Hepatocyte (in vitro differentiated cells): ENCODE measurements around the gene PPP2R3A.

Experiments
- EZH2 ChIP-seq: fragments of 200-600 bp; sonication (generic); IDR thresholded peaks from 2 replicates; pipeline ENCODE4 v1.6.1; 2016; ENCODE audit warnings: antibody characterized with exemption, mild to moderate bottlenecking, borderline replicate concordance
- EZH2phosphoT487 ChIP-seq: fragments of 200-600 bp; sonication (generic); IDR thresholded peaks from one replicate; pipeline ENCODE4 v1.6.1; 2018; ENCODE audit warnings: antibody characterized with exemption, mild to moderate bottlenecking, low read depth, moderate library complexity; ENCODE audit not compliant: unreplicated experiment, severe bottlenecking
- TF ChIP-seq, protein P1 (sequence below): fragments of 200-600 bp; sonication (generic); IDR thresholded peaks from 2 replicates; pipeline ENCODE4 v1.5.1; 2016; ENCODE audit warnings: antibody characterized with exemption, mild to moderate bottlenecking; ENCODE audit not compliant: poor library complexity

DNA sequence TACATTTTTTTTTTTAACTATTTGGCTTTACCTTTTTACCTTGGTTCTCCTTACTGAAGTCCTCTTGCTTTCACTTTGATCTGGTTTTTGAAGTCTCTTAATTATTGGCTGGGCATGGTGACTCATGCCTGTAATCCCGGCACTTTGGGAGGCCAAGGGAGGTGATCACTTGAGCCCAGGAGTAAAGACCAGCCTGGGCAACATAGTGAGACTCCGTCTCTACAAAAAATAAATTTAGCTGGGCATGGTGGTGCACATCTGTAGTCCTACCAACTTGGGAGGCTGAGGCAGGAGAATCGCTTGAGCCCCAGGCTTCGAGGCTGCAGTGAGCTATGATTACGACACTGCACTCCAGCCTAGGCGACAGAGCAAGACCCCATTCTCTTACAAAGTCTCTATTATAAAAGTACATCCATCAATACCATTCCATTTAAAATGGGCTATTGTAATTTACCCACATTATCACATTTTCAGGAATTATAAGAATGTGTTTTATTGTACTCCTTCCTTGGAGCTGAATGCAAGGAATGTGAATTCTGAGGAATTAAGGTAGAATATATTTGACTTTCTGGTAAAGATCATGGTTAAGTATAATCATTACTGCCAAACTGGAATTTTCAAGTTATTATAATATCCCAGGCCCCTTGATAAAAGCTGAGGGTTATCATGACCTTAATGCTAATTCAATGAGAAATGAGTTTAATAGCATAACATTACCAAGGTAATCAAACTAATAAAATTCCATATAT is 181.6 kb downstream of the PPP2R3A start:
- no peak for TF ChIP-seq EZH2phosphoT487
- TF ChIP-seq, protein P1, sequence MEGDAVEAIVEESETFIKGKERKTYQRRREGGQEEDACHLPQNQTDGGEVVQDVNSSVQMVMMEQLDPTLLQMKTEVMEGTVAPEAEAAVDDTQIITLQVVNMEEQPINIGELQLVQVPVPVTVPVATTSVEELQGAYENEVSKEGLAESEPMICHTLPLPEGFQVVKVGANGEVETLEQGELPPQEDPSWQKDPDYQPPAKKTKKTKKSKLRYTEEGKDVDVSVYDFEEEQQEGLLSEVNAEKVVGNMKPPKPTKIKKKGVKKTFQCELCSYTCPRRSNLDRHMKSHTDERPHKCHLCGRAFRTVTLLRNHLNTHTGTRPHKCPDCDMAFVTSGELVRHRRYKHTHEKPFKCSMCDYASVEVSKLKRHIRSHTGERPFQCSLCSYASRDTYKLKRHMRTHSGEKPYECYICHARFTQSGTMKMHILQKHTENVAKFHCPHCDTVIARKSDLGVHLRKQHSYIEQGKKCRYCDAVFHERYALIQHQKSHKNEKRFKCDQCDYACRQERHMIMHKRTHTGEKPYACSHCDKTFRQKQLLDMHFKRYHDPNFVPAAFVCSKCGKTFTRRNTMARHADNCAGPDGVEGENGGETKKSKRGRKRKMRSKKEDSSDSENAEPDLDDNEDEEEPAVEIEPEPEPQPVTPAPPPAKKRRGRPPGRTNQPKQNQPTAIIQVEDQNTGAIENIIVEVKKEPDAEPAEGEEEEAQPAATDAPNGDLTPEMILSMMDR, result no peak
- no peak for TF ChIP-seq EZH2
